HG02763 (cell line): ENCODE data around the gene ALG11.

ENCODE experiments used
- ATAC-seq: cut with Tn5 transposase; IDR thresholded peaks from one replicate; pipeline ENCODE4 v1.9.1; 2021; ENCODE audit warnings: mild to moderate bottlenecking, moderate library complexity; ENCODE audit not compliant: unreplicated experiment

The ALG11 gene

GRCh38 chr13:51997186-51997585 lies 15.0 kb upstream of the ALG11 start:
- ATAC-seq = no peak

DNA sequence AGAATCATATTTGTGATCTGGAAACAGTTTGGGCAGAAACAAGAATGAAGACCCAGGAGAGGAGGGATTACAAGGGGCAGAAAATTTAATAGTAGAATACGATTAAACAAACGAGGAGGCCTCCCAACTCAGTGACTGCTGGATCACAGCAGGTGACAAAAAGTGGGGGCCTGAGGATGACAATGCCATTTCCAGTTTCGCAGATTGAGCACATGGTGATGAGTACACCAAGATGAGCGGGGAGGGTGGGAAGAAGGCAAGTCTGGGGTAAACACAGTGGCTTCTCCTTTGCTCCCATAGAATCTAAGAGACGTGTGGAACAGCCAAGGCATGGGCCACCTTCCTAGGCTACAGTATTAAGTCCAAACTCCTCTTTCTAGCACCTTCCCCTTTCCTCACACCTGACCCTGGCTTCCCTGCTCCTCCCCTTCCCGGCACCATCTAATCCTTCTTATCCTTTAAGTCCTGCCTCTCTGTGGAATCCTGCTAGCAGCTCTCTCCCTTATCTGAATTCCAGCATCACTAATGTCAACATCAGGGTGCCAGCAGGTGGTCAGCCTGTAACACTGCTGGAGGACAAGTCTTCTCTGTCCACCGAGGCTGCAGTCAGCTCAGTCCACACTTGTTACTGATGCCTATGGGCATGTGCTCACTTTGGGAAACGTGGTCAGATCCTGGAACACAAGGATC lies 14.4 kb upstream of the ALG11 start:
- ATAC-seq = no peak

- ATAC-seq = no peak
Observed at GRCh38 chr13:51998723-51999509, 13.3 kb upstream of the ALG11 start.

DNA sequence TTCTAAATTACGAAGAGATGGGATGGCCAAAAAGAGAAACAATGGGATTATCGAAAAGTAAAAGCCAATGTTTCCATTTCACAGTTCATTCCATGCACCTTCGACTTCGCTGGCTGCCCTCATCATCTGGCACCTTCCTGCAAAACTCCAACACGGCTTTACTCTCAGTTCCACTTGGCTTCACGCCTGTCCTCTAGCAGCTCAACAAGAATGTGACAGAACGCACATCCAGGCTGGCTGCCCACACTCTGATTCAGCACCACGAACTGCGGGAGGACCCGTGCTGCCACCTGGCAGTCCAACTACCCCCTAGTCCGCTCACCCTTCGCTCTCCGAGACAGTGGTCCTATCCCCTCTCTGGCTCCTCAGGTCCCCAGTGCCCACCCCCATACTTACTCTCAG lies 12.7 kb upstream of the ALG11 start:
- no peak for ATAC-seq

GRCh38 chr13:51999921-52000320 lies 12.3 kb upstream of the ALG11 start:
- no peak for ATAC-seq

GRCh38 chr13:52001120-52001731 lies 11.0 kb upstream of the ALG11 start:
- no peak for ATAC-seq

GRCh38 chr13:52002361-52002760 lies 9.8 kb upstream of the ALG11 start:
- no peak for ATAC-seq

DNA sequence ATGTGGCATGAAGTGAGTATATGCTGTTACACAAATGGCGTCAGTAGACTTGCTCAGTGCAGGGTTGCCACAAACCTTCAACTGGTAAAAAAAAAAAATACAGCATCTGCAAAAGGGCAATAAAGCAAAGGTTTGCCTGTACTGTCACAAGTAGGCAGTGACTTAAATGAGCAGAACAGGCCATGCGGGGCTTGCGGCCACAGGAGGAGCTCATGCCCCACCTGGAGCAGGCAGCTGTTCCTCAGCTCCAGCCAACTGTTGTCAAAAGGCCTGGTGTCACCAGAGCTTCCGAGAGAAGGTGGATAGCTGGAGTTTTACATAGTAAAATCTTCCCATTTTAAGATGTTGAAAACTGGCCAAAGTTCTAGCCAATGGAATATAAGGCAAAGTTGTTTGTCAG lies 8.7 kb upstream of the ALG11 start:
- ATAC-seq = no peak

GRCh38 chr13:52004511-52005170 lies 7.6 kb upstream of the ALG11 start:
- ATAC-seq = no peak

- no peak for ATAC-seq
Observed at GRCh38 chr13:52005841-52006522, 6.2 kb upstream of the ALG11 start.

GRCh38 chr13:52006523-52007245 lies 5.5 kb upstream of the ALG11 start:
- no peak for ATAC-seq

DNA sequence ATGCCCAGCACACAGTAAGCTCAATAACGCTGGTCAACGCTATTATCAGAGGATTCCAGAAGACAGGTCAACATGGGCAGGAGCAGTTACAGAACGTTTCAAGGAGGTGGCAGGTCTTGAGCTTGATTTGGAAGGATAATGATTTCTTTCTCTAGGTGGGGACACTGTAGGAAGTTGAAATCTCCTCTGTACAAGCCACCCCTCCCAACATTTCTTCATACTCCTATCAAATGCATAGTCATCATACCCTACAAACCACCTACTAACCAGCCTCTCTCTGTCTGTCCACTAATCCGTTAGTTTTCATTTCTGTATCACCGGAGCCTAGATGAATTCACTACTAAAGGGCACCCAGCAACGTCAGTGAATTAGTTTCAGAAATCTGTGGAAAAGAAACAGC lies 2.3 kb upstream of the ALG11 start:
- no peak for ATAC-seq

DNA sequence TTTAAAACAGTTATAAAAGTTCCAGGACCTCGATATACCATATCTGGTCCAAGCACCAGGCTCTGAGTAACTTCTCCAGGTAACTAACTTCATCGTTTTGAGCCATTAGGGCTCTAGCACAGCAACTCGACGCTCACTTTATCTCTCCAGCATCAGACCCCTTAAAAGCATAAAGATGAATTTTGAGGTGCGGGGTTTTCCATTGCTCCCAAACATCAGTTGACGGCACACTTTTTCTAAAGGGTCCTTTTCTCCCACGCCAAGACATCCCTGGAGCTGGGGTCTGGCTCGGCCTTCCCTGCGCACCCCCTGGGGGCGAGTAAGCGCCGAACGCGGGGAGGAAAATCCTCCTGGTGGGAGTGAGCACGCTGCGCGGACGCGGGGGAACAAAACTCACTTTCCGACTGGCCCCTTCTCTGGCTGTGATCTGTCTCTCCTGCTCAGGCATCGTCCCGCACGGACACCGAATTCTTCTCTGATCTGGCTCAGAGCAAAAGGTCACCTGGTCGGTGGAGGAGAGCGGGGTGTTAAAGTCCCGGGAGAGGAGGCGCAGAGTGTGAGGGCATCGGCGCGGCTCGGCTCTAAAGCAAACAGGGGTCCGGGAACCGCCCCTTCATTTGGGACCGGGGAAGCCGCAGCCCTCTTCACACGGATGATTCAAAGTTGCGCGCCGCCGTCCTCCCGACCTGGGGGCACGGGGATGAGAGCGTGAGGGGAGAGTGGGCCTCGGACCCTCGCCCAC lies 1.1 kb upstream of the ALG11 start, which contains the start of gene ATP7B:
TSS of gene ATP7B (minus strand) at position 561 of the 742 bp plus-strand sequence. CDS start at position 448, 113 bp downstream.
- ATAC-seq = no peak

- ATAC-seq = no peak
Observed at GRCh38 chr13:52012512-52012836, 276 bp downstream of the ALG11 start.

- no peak for ATAC-seq
Observed at GRCh38 chr13:52016296-52016695, 4.1 kb downstream of the ALG11 start.

DNA sequence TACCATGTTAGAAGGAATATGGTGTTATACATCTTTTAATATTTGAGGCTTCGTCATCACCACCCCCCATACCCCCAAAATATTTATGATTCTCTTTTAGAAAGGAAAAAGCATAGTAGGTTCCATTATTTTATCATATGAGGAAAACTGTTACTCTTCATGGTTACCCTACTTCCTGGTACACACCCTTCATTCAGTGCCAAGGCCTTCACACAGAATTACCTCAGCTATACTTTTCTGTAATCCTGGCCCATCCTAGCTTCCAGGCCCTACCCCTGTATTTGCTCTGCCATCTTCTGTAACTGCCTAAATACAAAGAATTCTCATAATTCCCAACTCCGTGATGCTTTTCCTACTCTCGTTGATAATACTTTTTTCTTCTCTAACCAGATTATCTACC lies 8.0 kb downstream of the ALG11 start:
- ATAC-seq = no peak

DNA sequence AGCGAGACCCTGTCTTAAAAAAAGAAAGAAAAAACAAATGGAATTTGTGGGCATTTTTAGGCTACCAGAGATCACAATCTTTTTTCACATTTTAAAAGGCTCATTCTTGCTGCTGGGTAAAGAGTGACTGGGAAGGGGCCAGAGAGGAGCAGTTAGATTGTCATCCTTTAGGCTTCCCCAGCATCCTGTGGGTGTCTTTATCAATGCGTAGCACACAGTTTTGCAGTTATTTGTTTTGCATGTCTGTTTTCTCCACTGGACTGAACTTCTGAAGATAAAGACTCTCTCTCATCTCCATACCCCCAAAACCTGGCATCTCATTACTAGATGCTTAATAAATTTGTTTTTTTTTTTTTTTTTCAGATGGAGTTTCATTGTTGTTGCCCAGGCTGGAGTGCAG lies 10.2 kb downstream of the ALG11 start:
- no peak for ATAC-seq

DNA sequence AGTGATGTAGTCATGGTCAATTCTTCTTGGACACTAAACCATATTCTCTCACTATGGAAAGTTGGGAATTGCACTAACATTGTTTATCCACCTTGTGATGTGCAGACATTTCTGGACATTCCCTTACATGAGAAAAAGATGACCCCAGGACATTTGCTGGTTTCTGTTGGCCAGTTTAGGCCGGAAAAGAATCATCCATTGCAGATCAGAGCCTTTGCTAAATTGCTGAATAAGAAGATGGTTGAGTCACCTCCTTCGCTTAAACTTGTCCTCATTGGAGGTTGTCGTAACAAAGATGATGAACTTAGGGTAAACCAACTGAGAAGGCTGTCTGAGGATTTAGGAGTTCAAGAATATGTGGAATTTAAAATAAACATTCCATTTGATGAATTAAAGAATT lies 12.3 kb downstream of the ALG11 start, which contains the start of gene UTP14C:
TSS of gene UTP14C (plus strand) at position 211 of the 400 bp plus-strand sequence. CDS start 4,114 bp downstream, outside the sequence.
- no peak for ATAC-seq

- ATAC-seq = no peak
Observed at GRCh38 chr13:52025475-52026245, 13.5 kb downstream of the ALG11 start.
